Right atrium auricular region (tissue), 2 donors: ENCODE data around the gene CYB561D2. TPM values are rescaled to one million over a fixed set of nuclear protein-coding genes. Genes with fewer than 3 reads are reported as not detected.

Source experiments
- DNase-seq: peaks from one replicate; pipeline ENCODE4 v3.0.0-alpha.2; 2019; ENCODE audit warnings: low spot score
- H3K27ac ChIP-seq, 2 donors: fragments of 200-600 bp; sonication (generic); 1 replicate in 1 of 2; 2 replicates in 1 of 2; pipeline ENCODE4 v1.5.1; 2016 to 2019
- H3K27me3 ChIP-seq, 2 donors: fragments of 200-600 bp; sonication (generic); one replicate each; pipeline versions ENCODE4 v1.5.1 to v1.6.0; 2017 to 2019
- H3K36me3 ChIP-seq: fragments of 200-600 bp; sonication (generic); one replicate; pipeline ENCODE4 v1.5.1; 2016
- H3K4me1 ChIP-seq, 2 donors: fragments of 200-600 bp; sonication (generic); one replicate each; pipeline versions ENCODE4 v1.5.1 to v1.6.0; 2017 to 2019
- H3K4me3 ChIP-seq, 2 donors: fragments of 200-600 bp; sonication (generic); 1 replicate in 1 of 2; 2 replicates in 1 of 2; pipeline ENCODE4 v1.5.1; 2017 to 2019; ENCODE audit warnings: mild to moderate bottlenecking in 1 of 2, moderate library complexity in 1 of 2
- H3K9me3 ChIP-seq, 2 donors: fragments of 200-600 bp; sonication (generic); one replicate each; pipeline ENCODE4 v1.5.1; 2019
- total RNA-seq, 2 donors: library from RNA; depleted of rRNA; stranded (reverse); fragments of >200 nt; gene quantifications; one replicate each; pipeline ENCODE4 v1.1.0, GENCODE V29; 2016
- TF ChIP-seq, protein P1 (sequence below), 2 donors: fragments of 200-600 bp; sonication (generic); IDR thresholded peaks; one replicate each; pipeline ENCODE4 v1.5.1; 2019; ENCODE audit warnings: antibody characterized with exemption in 2 of 2

Gene CYB561D2
- total RNA-seq, 2 donors from 2014 or later: 11.7 to 11.9 TPM

GRCh38 chr3:50374363-50375257 is 23.9 kb downstream of the CYB561D2 start:
- no peak for DNase-seq
- H3K27ac ChIP-seq: no peak overlapping the region
- no peaks in the 10 kb centered on the region for H3K9me3 ChIP-seq
- H3K36me3 ChIP-seq: no peaks in the 10 kb centered on the region
- TF ChIP-seq, protein P1, sequence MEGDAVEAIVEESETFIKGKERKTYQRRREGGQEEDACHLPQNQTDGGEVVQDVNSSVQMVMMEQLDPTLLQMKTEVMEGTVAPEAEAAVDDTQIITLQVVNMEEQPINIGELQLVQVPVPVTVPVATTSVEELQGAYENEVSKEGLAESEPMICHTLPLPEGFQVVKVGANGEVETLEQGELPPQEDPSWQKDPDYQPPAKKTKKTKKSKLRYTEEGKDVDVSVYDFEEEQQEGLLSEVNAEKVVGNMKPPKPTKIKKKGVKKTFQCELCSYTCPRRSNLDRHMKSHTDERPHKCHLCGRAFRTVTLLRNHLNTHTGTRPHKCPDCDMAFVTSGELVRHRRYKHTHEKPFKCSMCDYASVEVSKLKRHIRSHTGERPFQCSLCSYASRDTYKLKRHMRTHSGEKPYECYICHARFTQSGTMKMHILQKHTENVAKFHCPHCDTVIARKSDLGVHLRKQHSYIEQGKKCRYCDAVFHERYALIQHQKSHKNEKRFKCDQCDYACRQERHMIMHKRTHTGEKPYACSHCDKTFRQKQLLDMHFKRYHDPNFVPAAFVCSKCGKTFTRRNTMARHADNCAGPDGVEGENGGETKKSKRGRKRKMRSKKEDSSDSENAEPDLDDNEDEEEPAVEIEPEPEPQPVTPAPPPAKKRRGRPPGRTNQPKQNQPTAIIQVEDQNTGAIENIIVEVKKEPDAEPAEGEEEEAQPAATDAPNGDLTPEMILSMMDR (IDR thresholded peaks at IDR 0.05): no peak
- no peak overlapping the region for H3K4me3 ChIP-seq
- no peaks in the 10 kb centered on the region for H3K27me3 ChIP-seq
- H3K4me1 ChIP-seq: no peaks in the 10 kb centered on the region

- DNase-seq: no peak
- TF ChIP-seq, protein P1 (IDR thresholded peaks at IDR 0.05): no peak
- H3K9me3 ChIP-seq: no peaks in the 10 kb centered on the region
- no peaks in the 10 kb centered on the region for H3K36me3 ChIP-seq
- H3K4me1 ChIP-seq: no peaks in the 10 kb centered on the region
- no peak overlapping the region for H3K27ac ChIP-seq
- no peak overlapping the region for H3K4me3 ChIP-seq
- H3K27me3 ChIP-seq: no peaks in the 10 kb centered on the region
Observed at GRCh38 chr3:50375258-50375931, 24.7 kb downstream of the CYB561D2 start.

GRCh38 chr3:50378024-50378423 is 27.4 kb downstream of the CYB561D2 start:
- H3K4me1 ChIP-seq: no peaks in the 10 kb centered on the region
- no peaks in the 10 kb centered on the region for H3K36me3 ChIP-seq
- no peak overlapping the region for H3K27ac ChIP-seq
- no peak for DNase-seq
- H3K4me3 ChIP-seq: no peak overlapping the region
- H3K9me3 ChIP-seq: no peaks in the 10 kb centered on the region
- TF ChIP-seq, protein P1 (IDR thresholded peaks at IDR 0.05): no peak
- no peaks in the 10 kb centered on the region for H3K27me3 ChIP-seq

- TF ChIP-seq, protein P1 (IDR thresholded peaks at IDR 0.05): no peak
- Histone ChIP-seq H3K27ac (no peak overlapping the region), H3K4me1 (no peaks in the 10 kb centered on the region), H3K9me3 (no peaks in the 10 kb centered on the region), H3K4me3 (no peak overlapping the region), H3K36me3 (no peaks in the 10 kb centered on the region), H3K27me3 (no peaks in the 10 kb centered on the region)
- DNase-seq: no peak
Observed at GRCh38 chr3:50378757-50379156, 28.1 kb downstream of the CYB561D2 start.

- Histone ChIP-seq H3K27ac (no peak overlapping the region), H3K4me3 (no peak overlapping the region), H3K36me3 (no peaks in the 10 kb centered on the region), H3K4me1 (no peaks in the 10 kb centered on the region), H3K9me3 (no peaks in the 10 kb centered on the region), H3K27me3 (no peaks in the 10 kb centered on the region)
- DNase-seq: no peak
- TF ChIP-seq, protein P1 (IDR thresholded peaks at IDR 0.05): no peak
Observed at GRCh38 chr3:50380405-50381085, 29.9 kb downstream of the CYB561D2 start.
